ENCODE measurements around the gene PARP4. TPM values are rescaled to one million over a fixed set of nuclear protein-coding genes. Genes with fewer than 3 reads are reported as not detected.

The PARP4 gene
- total RNA-seq, 2 experiments from 2014 or later: 29.5 to 29.6 TPM

DNA sequence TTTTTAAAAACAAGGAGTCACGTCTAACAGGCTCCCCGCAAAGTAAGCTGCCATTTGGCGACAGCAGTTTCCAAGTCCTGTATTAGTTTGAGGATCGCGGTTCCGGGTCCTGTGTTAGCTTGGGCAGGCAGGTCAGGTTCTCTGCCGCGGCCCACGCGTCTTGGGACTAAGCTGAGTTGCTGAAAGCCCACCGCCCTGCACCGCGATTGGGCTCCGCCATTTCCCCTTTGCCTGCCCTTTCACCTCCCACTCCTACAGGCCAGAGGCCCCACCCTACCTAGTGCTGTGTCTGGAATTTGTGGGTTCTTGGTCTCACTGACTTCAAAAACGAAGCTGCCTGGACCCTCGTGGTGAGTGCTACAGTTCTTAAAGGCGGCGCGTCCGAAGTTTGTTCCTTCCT, 6.8 kb downstream of the PARP4 start:
- Mint-ChIP-seq H3K27me3 (no peaks in the 10 kb centered on the region), H3K36me3 (ENCODE audit: low read depth) (peaks cover 63% of the 10 kb centered on the region), H3K4me1 (ENCODE audit: low read depth) (peaks cover 26% of the 10 kb centered on the region), H3K4me3 (no peak overlapping the region), H3K9me3 (no peaks in the 10 kb centered on the region), H3K27ac (no peak overlapping the region)
- intact Hi-C loops (cut with DNase I, micrococcal nuclease): no loop called here
- peaks cover 47% of the 10 kb centered on the region for H3K36me3 ChIP-seq (ENCODE audit: insufficient read depth, low read length)
- no peak overlapping the region for H3K4me3 ChIP-seq (ENCODE audit: low read length)
- ChIA-PET POLR2A (no interaction called here), CTCF (no interaction called here)
- H3K27ac ChIP-seq (ENCODE audit: low read depth in 1 of 2, low read length in 2 of 2): no peak overlapping the region
- TF ChIP-seq CTCF (IDR thresholded peaks at IDR 0.05): no peak
- peaks cover 21% of the 10 kb centered on the region for H3K4me1 ChIP-seq (ENCODE audit: insufficient read depth, low read length)
- no peaks in the 10 kb centered on the region for H3K9me3 ChIP-seq (ENCODE audit: control insufficient read depth in 1 of 2, insufficient read depth in 1 of 2, low read length in 2 of 2)
- no peak for ATAC-seq (ENCODE audit: poor library complexity)
- no peaks in the 10 kb centered on the region for H3K27me3 ChIP-seq (ENCODE audit: control insufficient read depth in 1 of 2, insufficient read depth in 2 of 2, low read length in 2 of 2)
- no peak for DNase-seq

DNA sequence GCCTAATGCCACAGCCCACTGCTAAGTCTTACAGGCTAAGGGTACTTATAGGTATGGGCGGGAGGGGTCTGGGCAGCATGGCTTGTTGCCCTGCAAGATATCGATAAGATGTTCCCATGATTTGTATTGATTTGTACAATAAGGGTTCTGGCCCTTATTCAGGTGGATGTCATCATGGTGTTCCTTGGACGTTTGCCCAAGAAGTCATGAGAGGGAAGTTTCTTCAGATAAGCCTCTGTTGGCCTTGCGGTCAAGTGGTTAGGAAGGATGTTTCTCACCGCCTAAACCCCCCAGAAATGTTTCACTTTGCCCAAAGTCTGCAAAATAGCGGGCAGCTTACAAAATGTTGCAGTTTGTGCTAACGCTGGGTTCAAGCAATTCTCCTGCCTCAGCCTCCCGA, 7.3 kb downstream of the PARP4 start:
- no peak for ATAC-seq (ENCODE audit: poor library complexity)
- Histone ChIP-seq H3K36me3 (ENCODE audit: insufficient read depth, low read length) (peaks cover 52% of the 10 kb centered on the region), H3K4me1 (ENCODE audit: insufficient read depth, low read length) (peaks cover 19% of the 10 kb centered on the region), H3K27me3 (ENCODE audit: control insufficient read depth in 1 of 2, insufficient read depth in 2 of 2, low read length in 2 of 2) (no peaks in the 10 kb centered on the region), H3K27ac (ENCODE audit: low read depth in 1 of 2, low read length in 2 of 2) (no peak overlapping the region), H3K9me3 (ENCODE audit: control insufficient read depth in 1 of 2, insufficient read depth in 1 of 2, low read length in 2 of 2) (no peaks in the 10 kb centered on the region), H3K4me3 (ENCODE audit: low read length) (no peak overlapping the region)
- ChIA-PET POLR2A (no interaction called here), CTCF (no interaction called here)
- Mint-ChIP-seq H3K4me3 (no peak overlapping the region), H3K4me1 (ENCODE audit: low read depth) (peaks cover 25% of the 10 kb centered on the region), H3K27ac (no peak overlapping the region), H3K36me3 (ENCODE audit: low read depth) (peaks cover 67% of the 10 kb centered on the region), H3K9me3 (no peaks in the 10 kb centered on the region), H3K27me3 (no peaks in the 10 kb centered on the region)
- DNase-seq: no peak
- intact Hi-C loops (cut with DNase I, micrococcal nuclease): no loop called here
- TF ChIP-seq CTCF (IDR thresholded peaks at IDR 0.05): no peak

DNA sequence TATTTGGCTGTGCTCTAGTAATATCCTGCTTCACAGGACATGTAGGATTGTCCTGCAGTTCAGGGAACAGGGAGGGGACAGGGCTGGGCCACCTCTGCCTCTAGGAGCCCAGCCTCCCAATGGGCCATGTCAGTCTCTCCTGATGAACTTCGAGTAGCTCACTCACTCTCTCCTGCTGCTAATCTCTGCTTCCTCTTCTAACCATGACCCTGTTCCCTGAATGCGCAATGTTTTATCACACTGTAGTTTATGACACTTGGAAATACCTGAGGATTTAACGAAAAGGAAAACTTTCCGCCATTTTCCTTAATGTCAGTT, 9.2 kb downstream of the PARP4 start:
- Mint-ChIP-seq H3K4me1 (ENCODE audit: low read depth) (peaks cover 25% of the 10 kb centered on the region), H3K9me3 (no peaks in the 10 kb centered on the region), H3K4me3 (no peak overlapping the region), H3K36me3 (ENCODE audit: low read depth) (peaks cover 75% of the 10 kb centered on the region), H3K27me3 (no peaks in the 10 kb centered on the region), H3K27ac (peak overlapping the region; percentile 62)
- POLR2A ChIA-PET: no interaction called here
- Histone ChIP-seq H3K36me3 (ENCODE audit: insufficient read depth, low read length) (peaks cover 70% of the 10 kb centered on the region), H3K4me1 (ENCODE audit: insufficient read depth, low read length) (peaks cover 10% of the 10 kb centered on the region), H3K4me3 (ENCODE audit: low read length) (no peak overlapping the region), H3K27ac (ENCODE audit: low read depth in 1 of 2, low read length in 2 of 2) (no peak overlapping the region), H3K27me3 (ENCODE audit: control insufficient read depth in 1 of 2, insufficient read depth in 2 of 2, low read length in 2 of 2) (no peaks in the 10 kb centered on the region), H3K9me3 (ENCODE audit: control insufficient read depth in 1 of 2, insufficient read depth in 1 of 2, low read length in 2 of 2) (no peaks in the 10 kb centered on the region)
- no peak for TF ChIP-seq CTCF (IDR thresholded peaks at IDR 0.05)
- ATAC-seq (ENCODE audit: poor library complexity) (no peak), DNase-seq (no peak)
- CTCF ChIA-PET: no interaction called here
- intact Hi-C loops (cut with DNase I, micrococcal nuclease): no loop called here

Data from CD4-positive, alpha-beta T cell (primary cell).